HEK293 (cell line): ENCODE data around the gene CLNK.

Experiments
- REST ChIP-seq: fragments of 450-650 bp; formaldehyde crosslinking; IDR thresholded peaks from 2 replicates; pipeline ENCODE4 v1.5.1; 2016; ENCODE audit warnings: missing biosample characterization, missing genetic modification characterization
- ZFHX2 ChIP-seq: fragments of 450-650 bp; formaldehyde crosslinking; conservative IDR thresholded peaks from 2 replicates; pipeline ENCODE4 v1.5.1; 2016; ENCODE audit warnings: missing biosample characterization, missing genetic modification characterization
- TF ChIP-seq, protein P1 (sequence below): fragments of 450-650 bp; formaldehyde crosslinking; IDR thresholded peaks from 2 replicates; pipeline ENCODE4 v1.5.1; 2016; ENCODE audit warnings: missing biosample characterization, missing genetic modification characterization

DNA sequence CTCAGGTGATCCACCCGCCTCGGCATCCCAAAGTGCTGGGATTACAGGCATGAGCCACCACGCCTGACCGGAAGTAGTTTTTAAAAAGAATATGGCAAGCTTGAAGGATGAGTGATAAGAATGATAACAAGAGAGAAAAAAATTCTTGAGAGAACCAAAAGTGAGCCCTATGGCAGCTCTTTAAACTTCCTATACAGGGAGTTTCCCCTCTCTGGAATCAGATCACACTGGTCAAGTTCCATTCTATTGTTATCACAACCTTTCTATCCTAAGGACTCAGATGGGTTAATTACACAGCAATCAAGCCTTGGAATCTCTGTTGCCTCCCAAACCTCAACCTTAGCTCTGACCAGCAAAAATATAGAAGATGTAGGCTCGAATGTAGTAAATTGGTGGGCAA, 193.6 kb downstream of the CLNK start:
- TF ChIP-seq ZFHX2 (tag by site-specific recombination), result no peak
- TF ChIP-seq REST (tag by site-specific recombination), result no peak
- TF ChIP-seq, protein P1, sequence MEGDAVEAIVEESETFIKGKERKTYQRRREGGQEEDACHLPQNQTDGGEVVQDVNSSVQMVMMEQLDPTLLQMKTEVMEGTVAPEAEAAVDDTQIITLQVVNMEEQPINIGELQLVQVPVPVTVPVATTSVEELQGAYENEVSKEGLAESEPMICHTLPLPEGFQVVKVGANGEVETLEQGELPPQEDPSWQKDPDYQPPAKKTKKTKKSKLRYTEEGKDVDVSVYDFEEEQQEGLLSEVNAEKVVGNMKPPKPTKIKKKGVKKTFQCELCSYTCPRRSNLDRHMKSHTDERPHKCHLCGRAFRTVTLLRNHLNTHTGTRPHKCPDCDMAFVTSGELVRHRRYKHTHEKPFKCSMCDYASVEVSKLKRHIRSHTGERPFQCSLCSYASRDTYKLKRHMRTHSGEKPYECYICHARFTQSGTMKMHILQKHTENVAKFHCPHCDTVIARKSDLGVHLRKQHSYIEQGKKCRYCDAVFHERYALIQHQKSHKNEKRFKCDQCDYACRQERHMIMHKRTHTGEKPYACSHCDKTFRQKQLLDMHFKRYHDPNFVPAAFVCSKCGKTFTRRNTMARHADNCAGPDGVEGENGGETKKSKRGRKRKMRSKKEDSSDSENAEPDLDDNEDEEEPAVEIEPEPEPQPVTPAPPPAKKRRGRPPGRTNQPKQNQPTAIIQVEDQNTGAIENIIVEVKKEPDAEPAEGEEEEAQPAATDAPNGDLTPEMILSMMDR (tag by site-specific recombination), result no peak
